GM18526 (cell line): ENCODE data around the gene NBEA.

Experiments used
- POLR2A ChIP-seq: IDR thresholded peaks from 3 replicates; pipeline ENCODE4 v1.6.1; 2011; ENCODE audit not compliant: insufficient read length; ENCODE audit errors: extremely low read depth

NBEA gene

GRCh38 chr13:35191883-35192282, 249.8 kb downstream of the NBEA start:
- no peak for TF ChIP-seq POLR2A

- no peak for TF ChIP-seq POLR2A
Observed at GRCh38 chr13:35198613-35199200, 256.6 kb downstream of the NBEA start.

GRCh38 chr13:35208587-35208986, 266.5 kb downstream of the NBEA start:
- TF ChIP-seq POLR2A = no peak

- TF ChIP-seq POLR2A = no peak
Observed at GRCh38 chr13:35210261-35210660, 268.2 kb downstream of the NBEA start.

DNA sequence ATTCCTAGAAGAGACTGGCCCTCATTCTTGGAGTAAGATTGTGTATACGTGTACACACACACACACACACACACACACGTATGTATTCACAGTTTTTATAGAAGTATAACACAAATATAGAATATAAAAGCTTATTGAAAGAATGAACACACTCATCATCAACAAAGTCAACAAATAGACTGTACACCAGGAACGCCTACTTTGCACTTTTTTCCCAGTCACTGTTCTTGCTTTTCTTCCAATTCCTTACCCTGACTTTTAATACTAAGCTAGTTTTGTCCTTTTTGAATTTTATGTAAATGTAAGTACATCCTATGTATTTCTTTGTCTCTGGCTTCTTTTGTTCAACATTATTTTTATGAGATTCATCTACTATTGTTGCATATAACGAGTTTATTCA, 269.9 kb downstream of the NBEA start:
- no peak for TF ChIP-seq POLR2A

- no peak for TF ChIP-seq POLR2A
Observed at GRCh38 chr13:35213911-35214310, 271.8 kb downstream of the NBEA start.

GRCh38 chr13:35216131-35216530, 274.1 kb downstream of the NBEA start:
- no peak for TF ChIP-seq POLR2A

- no peak for TF ChIP-seq POLR2A
Observed at GRCh38 chr13:35219021-35219420, 277.0 kb downstream of the NBEA start.

DNA sequence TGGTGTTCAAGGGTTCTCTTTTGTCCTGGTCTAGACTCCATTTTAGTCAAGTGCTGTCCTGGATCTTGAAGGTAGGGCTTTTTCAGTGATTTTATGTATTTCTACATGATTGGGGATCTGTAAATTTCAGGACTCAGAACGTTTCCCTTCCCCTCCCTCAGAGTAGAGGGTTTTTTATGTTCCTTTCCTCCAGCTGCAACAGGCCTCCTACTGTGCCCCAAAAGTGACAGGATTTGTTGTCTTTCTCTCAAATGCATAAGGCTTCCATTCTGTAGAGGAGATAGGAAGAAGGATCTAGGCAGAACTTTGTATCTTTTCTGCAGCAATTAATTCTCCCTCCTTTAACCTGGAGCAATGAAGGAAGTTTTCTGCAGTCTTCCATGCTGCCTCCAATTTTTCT, 283.1 kb downstream of the NBEA start:
- no peak for TF ChIP-seq POLR2A

DNA sequence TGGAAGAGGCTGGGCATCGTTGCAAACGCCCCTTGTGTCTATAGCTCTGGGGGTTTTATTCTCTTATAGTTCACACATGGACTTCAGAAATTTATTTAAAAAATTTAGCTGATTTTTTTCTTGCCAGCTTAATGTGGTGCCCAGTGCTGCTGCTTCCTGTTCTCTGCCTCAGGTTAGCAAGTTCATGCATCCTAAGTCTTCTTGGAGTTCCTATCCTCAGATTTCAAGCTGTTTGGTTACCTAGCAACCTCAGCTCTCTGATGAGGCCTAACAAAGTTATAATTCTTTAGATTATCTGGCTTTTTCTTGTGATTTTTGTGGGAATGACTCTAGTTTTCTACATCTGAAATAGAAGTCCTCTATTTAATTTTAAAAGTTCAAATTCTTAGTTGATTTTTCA, 283.5 kb downstream of the NBEA start:
- TF ChIP-seq POLR2A = no peak

GRCh38 chr13:35228536-35228935, 286.5 kb downstream of the NBEA start:
- TF ChIP-seq POLR2A = no peak

GRCh38 chr13:35231426-35231825, 289.4 kb downstream of the NBEA start:
- no peak for TF ChIP-seq POLR2A

DNA sequence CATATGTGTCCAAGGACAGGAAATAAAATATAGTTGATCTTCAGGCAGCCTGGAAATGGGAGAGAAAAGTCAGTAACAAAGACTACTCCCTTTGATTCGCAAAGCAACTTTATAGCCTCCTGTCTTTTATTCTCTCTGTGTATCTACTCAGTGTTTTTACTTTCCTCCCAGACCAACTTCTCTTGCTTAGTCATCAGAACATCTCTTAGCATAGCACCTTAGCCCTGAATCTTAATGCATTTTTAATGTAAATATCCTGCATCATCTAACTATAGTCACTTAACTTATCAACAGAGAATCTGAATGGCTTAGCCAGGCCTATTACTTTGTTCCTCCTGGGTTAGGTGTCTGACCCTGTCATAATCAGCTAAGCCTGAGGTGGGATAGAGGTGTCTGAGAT, 296.2 kb downstream of the NBEA start:
- no peak for TF ChIP-seq POLR2A

DNA sequence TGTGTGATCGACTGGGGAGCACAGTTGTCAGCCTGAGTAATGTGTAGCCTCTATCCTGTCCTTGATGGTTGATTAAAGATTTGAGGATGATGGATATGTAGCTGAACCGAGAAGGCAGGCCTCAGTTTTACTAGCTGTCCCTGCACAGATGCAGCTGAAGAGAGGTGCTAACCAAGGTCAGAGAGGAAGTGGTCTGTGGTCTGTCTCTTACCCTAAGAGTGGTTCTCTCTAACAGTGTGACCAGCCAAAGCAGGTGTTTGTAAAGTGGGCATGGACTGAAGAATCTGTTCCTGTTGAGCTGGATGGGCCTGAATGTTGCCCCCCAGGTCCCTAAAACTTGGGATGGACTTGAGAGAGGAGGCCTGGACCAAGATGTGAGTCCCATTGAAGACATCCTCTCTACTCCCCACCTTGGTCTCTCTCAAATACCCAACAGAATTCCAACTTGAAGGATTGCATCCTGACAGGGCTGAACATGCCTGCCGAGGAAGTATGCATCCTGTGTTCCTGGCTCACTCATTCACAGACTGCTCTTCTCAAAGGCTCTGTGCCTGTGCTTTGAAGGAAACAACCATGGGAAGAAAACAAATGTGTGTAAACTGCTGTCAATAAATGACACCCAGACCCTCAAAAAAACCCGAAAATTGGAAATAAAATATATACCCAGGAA, 310.6 kb downstream of the NBEA start:
- TF ChIP-seq POLR2A = no peak

DNA sequence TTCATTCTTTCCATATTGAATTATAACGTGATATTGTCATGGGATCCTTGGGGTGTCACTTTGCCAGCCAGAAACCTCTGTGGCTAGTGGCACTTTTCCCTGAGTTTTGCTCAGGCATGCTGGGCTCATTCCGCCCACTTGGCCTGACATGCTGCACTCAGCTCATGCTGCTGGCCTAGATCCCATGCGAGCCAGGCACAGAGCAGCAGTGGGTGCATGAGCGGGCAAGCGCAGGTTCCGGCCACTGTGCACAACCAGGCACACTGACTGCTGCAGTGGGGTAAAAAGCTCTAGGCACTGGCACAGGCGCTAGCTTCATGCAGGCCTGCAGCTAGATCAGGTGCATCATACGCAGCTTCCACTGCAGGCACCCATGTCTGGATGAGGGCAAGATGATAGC, 313.2 kb downstream of the NBEA start:
- TF ChIP-seq POLR2A = no peak

DNA sequence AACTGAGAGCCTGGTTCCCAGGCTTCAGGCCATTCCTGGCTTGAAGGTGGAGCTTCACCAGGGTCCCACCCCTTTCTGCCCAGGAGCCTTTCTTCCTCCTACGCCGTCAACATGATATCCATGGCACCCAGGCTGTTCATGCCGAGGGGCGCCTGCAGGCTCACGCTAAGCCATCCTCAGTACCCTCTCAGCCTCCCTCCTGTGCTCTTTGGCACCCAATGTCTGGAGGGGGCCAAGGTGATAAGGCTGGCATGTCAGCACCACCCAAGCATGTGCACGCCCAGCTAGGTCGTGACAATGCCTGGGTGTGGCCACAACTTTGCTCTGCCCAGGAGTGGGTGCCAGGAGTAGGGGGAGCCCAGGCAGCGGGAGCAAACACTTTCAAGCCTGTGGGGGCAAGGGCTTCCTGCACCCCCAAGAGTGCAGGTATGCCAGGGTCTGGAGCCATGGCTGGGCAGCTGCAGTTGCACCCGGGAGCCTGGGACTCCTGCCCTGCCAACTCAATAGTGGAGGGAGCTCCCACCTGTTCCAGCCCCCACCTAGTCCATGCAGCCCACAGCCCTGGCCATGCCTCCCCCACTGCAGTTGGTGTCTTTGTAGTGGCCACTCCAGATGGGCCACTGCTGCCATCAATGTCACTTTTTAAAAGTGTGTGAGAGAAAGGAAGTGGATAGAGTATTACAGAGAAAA, 314.5 kb downstream of the NBEA start:
- no peak for TF ChIP-seq POLR2A

GRCh38 chr13:35260316-35260715, 318.2 kb downstream of the NBEA start:
- TF ChIP-seq POLR2A = no peak

- TF ChIP-seq POLR2A = no peak
Observed at GRCh38 chr13:35266412-35266811, 324.3 kb downstream of the NBEA start.
